MM.1S (cell line): ENCODE results near the gene ITGA8.

Source experiments
- DNase-seq: peaks from one replicate; pipeline ENCODE4 v3.0.0-alpha.2; 2015
- H2AFZ ChIP-seq: fragments of 300-600 bp; sonication (generic); 2 replicates; pipeline ENCODE4 v1.6.0; 2016; ENCODE audit warnings: antibody characterized with exemption, low read length
- H3F3A ChIP-seq: fragments of 300-600 bp; sonication (generic); 2 replicates; pipeline ENCODE4 v1.6.1; 2016; ENCODE audit warnings: mild to moderate bottlenecking, antibody characterized with exemption, low read length, moderate library complexity, mixed read lengths; ENCODE audit not compliant: insufficient read depth
- H3K27ac ChIP-seq: fragments of 300-600 bp; sonication (generic); 2 replicates; pipeline ENCODE4 v1.5.1; 2016; ENCODE audit warnings: mild to moderate bottlenecking, low read length
- H3K27me3 ChIP-seq: fragments of 300-600 bp; sonication (generic); replicated peaks from 2 replicates; pipeline ENCODE4 v1.6.0; 2016; ENCODE audit warnings: low read length; ENCODE audit not compliant: insufficient read depth
- H3K36me3 ChIP-seq: fragments of 300-600 bp; sonication (generic); replicated peaks from 2 replicates; pipeline ENCODE4 v1.6.1; 2016; ENCODE audit warnings: mild to moderate bottlenecking, low read length, mixed read lengths; ENCODE audit not compliant: insufficient read depth
- H3K4me1 ChIP-seq: fragments of 300-600 bp; sonication (generic); 2 replicates; pipeline ENCODE4 v1.6.1; 2016; ENCODE audit warnings: low read length, mixed read lengths
- H3K4me2 ChIP-seq: fragments of 300-600 bp; sonication (generic); 2 replicates; pipeline ENCODE4 v1.6.0; 2016; ENCODE audit warnings: low read depth, low read length
- H3K4me3 ChIP-seq: fragments of 300-600 bp; sonication (generic); 2 replicates; pipeline ENCODE4 v1.5.1; 2016; ENCODE audit warnings: low read length, mixed read lengths
- H3K79me2 ChIP-seq: fragments of 300-600 bp; sonication (generic); 2 replicates; pipeline ENCODE4 v1.6.1; 2016; ENCODE audit warnings: mixed run types, low read length, mixed read lengths
- H3K9ac ChIP-seq: fragments of 300-600 bp; sonication (generic); 2 replicates; pipeline ENCODE4 v1.6.1; 2016; ENCODE audit warnings: low read length, mixed read lengths
- H3K9me2 ChIP-seq: fragments of 300-600 bp; sonication (generic); replicated peaks from 2 replicates; pipeline ENCODE4 v1.6.1; 2016; ENCODE audit warnings: mild to moderate bottlenecking, low read length, mixed read lengths; ENCODE audit not compliant: insufficient read depth
- H3K9me3 ChIP-seq: fragments of 300-600 bp; sonication (generic); replicated peaks from 2 replicates; pipeline ENCODE4 v1.6.1; 2016; ENCODE audit warnings: mild to moderate bottlenecking, low read length, mixed read lengths; ENCODE audit not compliant: insufficient read depth
- H4K20me1 ChIP-seq: fragments of 300-600 bp; sonication (generic); 2 replicates; pipeline ENCODE4 v1.6.1; 2016; ENCODE audit warnings: mild to moderate bottlenecking, low read length, moderate library complexity, mixed read lengths; ENCODE audit not compliant: insufficient read depth
- EZH2 ChIP-seq: fragments of 300-600 bp; sonication (generic); optimal IDR thresholded peaks from 2 replicates; pipeline ENCODE3; 2017; ENCODE audit warnings: low read depth, mild to moderate bottlenecking, antibody characterized with exemption, low read length, mixed read lengths
- EZH2phosphoT487 ChIP-seq: fragments of 300-600 bp; sonication (generic); IDR thresholded peaks from 2 replicates; pipeline ENCODE4 v1.6.1; 2018; ENCODE audit warnings: antibody characterized with exemption, low read length
- TF ChIP-seq, protein P1 (sequence below): fragments of 300-600 bp; sonication (generic); IDR thresholded peaks from 2 replicates; pipeline ENCODE4 v1.5.1; 2016; ENCODE audit warnings: antibody characterized with exemption, low read length, mixed read lengths

ITGA8 gene

DNA sequence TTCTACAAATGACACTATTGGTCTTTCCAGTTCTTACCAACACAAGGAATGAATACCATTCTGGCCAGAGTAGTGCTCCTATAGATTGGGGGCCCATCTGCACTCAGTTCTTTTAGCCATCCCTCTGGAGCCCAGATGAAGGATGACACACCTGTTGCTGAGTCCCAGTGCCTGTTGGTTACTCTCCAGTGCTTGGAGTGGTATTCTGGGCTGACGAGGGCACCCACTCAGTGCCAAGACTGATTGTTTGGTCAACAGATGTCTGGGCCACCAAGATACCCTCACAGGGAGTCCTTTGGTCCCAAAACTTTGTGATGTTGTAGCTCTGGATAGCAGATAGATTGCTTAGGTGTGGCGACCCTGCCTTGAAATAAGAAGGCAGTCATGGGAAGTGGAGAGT is 23.7 kb upstream of the ITGA8 start:
- Histone ChIP-seq H3K4me3 (no peak overlapping the region), H4K20me1 (no peaks in the 10 kb centered on the region), H3K27ac (no peak overlapping the region), H3F3A (peaks cover 13% of the 10 kb centered on the region), H3K9me3 (no peaks in the 10 kb centered on the region), H3K27me3 (no peaks in the 10 kb centered on the region), H3K79me2 (no peaks in the 10 kb centered on the region), H3K36me3 (no peaks in the 10 kb centered on the region), H3K9me2 (no peaks in the 10 kb centered on the region), H3K4me1 (peaks cover 20% of the 10 kb centered on the region), H3K4me2 (no peak overlapping the region), H2AFZ (no peak overlapping the region), H3K9ac (no peak overlapping the region)
- DNase-seq = no peak
- no peak for TF ChIP-seq EZH2phosphoT487
- TF ChIP-seq, protein P1, sequence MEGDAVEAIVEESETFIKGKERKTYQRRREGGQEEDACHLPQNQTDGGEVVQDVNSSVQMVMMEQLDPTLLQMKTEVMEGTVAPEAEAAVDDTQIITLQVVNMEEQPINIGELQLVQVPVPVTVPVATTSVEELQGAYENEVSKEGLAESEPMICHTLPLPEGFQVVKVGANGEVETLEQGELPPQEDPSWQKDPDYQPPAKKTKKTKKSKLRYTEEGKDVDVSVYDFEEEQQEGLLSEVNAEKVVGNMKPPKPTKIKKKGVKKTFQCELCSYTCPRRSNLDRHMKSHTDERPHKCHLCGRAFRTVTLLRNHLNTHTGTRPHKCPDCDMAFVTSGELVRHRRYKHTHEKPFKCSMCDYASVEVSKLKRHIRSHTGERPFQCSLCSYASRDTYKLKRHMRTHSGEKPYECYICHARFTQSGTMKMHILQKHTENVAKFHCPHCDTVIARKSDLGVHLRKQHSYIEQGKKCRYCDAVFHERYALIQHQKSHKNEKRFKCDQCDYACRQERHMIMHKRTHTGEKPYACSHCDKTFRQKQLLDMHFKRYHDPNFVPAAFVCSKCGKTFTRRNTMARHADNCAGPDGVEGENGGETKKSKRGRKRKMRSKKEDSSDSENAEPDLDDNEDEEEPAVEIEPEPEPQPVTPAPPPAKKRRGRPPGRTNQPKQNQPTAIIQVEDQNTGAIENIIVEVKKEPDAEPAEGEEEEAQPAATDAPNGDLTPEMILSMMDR = no peak
- no peak for TF ChIP-seq EZH2

DNA sequence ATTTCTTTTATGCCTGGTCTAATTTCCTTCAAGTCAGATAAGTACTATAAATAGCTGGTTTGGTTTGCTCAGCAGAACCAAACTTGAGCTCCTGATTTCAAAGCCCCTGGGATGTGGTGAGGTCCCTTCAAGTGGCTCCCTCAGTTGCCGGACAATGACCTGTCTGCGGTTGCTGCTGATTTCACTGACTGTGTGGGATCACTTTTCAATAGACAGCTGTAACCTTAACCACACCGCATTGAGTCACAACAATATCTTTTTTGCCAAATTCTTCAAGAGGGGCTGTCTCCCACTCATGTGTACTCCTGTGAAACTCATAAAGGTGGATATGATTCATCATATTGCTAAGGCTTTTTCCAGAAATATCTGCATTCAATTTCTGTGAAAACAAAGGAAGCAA is 23.1 kb upstream of the ITGA8 start:
- TF ChIP-seq EZH2 (no peak), EZH2phosphoT487 (no peak)
- TF ChIP-seq, protein P1 = no peak
- Histone ChIP-seq H3K4me2 (no peak overlapping the region), H3K9me2 (no peaks in the 10 kb centered on the region), H3K9ac (no peak overlapping the region), H3K9me3 (no peaks in the 10 kb centered on the region), H4K20me1 (no peaks in the 10 kb centered on the region), H3K27ac (no peak overlapping the region), H3K4me3 (no peak overlapping the region), H2AFZ (no peak overlapping the region), H3K4me1 (peaks cover 15% of the 10 kb centered on the region), H3F3A (peaks cover 7% of the 10 kb centered on the region), H3K36me3 (no peaks in the 10 kb centered on the region), H3K27me3 (no peaks in the 10 kb centered on the region), H3K79me2 (no peaks in the 10 kb centered on the region)
- no peak for DNase-seq

DNA sequence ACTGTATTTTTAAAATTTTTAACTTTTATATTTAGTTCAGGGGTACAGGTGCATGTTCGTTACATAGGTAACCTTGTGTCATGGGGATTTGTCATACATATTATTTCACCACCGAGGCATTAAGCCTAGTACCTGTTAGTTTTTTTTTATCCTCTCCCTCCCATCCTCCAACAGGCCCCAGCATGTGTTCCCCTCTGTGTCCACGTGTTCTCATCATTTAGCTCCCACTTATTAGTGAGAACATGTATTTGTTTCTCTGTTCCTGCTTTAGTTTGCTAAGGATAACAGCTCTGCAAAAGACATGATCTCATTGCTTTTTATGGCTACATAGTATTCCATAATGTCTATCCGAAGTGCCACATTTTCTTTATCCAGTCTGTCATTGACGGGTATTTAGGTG is 22.4 kb upstream of the ITGA8 start:
- Histone ChIP-seq H3K4me2 (no peak overlapping the region), H3K36me3 (no peaks in the 10 kb centered on the region), H3K4me3 (no peak overlapping the region), H3K4me1 (peaks cover 7% of the 10 kb centered on the region), H3K79me2 (no peaks in the 10 kb centered on the region), H3F3A (no peaks in the 10 kb centered on the region), H3K27me3 (no peaks in the 10 kb centered on the region), H3K9me3 (no peaks in the 10 kb centered on the region), H3K9ac (no peak overlapping the region), H3K9me2 (no peaks in the 10 kb centered on the region), H4K20me1 (no peaks in the 10 kb centered on the region), H2AFZ (no peak overlapping the region), H3K27ac (no peak overlapping the region)
- DNase-seq = no peak
- TF ChIP-seq EZH2phosphoT487 (no peak), EZH2 (no peak)
- TF ChIP-seq, protein P1 = no peak
